Glomerular endothelial cell (primary cell): ENCODE measurements around the gene IFIT1B. TPM values are rescaled to one million over a fixed set of nuclear protein-coding genes. Genes with fewer than 3 reads are reported as not detected.
"Not testable (repeated sequence)": the region's sequence is repeated elsewhere in the genome, so short reads cannot be mapped to it uniquely, and the experiment has no call there.

ENCODE experiments used
- DNase-seq: peaks from one replicate; pipeline ENCODE4 v3.0.0-alpha.2; 2011; ENCODE audit warnings: low read depth, low spot score; ENCODE audit errors: extremely low read depth
- total RNA-seq: library from RNA; depleted of rRNA; stranded (reverse); fragments of >200 nt; gene quantifications from 2 replicates; pipeline ENCODE4 v1.2.3, GENCODE V29; 2015

IFIT1B gene
- total RNA-seq, 1 donor from 2014 or later: not detected

DNA sequence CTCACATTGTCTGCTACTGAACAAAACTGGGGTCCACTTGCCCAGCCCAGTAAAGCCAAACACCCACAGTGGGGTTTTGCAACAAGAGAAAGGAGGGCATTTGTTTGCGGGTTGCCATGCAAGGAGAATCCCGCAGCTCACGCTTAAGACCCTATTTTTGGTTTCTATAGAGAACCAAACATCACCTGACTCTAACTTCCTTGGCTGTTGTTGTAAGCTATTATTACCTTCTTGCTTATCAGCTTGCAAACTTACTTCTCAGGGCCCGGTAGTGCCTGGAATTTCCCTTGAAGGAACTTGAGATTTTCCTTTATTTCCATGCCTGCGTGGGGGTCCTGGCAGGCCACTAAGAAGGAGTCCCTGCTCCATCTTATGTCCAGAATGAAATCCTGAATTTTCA is 29.4 kb upstream of the IFIT1B start:
- DNase-seq: no peak

DNA sequence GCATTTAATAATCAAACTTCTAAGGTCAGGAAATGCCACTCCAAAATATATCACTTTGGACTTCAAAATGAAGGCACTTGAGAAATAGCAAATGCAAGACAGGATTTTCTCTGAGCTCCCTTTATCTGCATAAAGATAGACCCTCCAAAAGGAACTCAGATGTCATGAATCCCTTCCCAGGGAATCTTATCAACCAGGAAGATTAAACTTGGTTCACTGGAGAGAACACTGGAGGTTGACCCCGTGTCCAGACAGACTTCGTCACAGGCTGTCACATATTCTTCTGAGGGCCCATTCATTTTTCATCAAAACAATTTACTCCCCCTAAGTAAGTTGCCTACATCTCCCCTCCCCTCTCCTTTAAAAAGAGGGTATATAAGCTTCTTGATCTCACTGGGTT is 28.9 kb upstream of the IFIT1B start:
- no peak for DNase-seq

DNA sequence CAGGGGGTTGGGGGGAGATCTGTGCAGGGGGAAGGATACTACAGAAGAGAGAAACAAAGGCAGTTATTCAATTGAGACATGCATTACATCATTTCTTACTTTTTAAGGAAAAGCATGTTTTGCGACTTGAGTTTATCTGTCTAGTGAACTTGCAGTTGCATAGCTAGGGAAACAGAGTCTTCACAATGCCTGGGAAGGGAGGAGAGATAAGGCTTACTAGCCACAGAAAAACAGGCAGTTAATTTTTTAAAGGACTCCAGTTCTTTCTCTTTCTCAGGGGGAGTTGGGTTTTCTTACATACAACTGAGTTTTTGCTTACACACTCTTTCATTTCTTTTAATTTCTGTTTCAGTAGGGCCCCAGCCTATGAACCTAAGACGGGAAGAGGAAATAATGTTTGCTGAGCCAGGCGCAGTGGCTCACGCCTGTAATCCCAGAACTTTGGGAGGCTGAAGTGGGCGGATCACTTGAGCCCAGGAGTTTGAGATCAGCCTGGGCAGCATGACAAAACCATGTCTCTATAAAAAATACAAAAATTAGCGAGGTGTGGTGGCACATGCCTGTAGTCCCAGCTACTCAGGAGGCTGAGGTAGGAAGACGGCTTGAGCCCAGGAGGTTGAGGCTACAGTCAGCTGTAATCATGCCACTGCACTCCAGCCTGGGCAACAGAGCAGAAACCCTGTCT is 27.1 kb upstream of the IFIT1B start:
- DNase-seq: not testable (repeated sequence)

DNA sequence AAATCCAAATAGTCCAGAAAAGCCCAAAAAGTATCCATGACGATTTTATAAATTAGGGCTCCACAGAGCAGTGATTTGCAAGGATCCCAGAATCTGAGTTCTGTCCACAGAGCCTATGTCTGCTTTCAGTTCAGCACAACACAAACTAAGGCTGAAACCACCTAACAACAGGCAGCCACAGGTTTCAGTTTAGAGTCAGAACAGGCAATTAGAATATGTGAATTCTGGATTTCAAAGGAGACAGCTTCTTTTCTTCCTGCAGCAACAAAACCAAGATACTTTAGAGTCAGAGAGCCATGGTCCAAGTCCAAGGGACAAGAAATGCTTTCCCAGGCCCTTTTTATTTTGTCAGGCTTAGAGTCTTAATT is 26.5 kb upstream of the IFIT1B start:
- no peak for DNase-seq

DNA sequence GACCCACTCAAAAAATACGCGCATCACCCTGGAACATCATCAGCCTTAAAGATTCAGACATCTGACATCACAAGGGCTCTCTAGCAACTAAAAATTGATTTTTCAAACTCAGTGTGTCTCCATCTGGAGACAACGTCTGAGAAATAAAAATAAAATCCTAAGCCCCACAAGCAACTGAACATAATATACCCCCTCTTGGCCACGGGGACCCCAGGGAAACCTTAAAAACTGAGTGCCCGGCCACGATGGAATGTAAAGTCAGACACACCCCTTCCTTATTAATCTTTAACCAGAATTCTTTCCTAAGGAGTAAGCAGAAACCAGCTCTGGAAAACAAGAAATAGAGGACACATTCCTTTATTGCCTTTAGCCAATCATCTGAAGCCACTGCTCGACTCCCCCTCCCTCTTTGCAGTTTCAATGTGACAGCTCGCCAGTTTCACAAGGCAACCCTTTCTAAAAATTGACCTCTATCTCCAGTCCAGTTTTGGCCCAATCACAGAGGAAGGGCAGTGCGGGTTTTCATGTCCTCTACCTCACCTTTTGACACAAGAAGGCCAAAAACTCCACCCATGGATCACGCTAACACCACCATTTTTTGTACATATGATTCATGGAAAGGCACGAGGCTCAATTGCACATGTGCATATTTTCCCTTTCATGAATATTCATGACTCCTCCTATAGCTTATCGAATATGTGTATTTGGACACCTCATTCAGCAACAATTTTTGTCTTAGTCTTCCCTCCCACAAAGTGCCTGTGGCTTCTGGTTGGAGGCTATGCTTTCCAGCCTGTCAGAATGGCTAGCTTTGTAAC is 25.9 kb upstream of the IFIT1B start:
- no peak for DNase-seq

DNA sequence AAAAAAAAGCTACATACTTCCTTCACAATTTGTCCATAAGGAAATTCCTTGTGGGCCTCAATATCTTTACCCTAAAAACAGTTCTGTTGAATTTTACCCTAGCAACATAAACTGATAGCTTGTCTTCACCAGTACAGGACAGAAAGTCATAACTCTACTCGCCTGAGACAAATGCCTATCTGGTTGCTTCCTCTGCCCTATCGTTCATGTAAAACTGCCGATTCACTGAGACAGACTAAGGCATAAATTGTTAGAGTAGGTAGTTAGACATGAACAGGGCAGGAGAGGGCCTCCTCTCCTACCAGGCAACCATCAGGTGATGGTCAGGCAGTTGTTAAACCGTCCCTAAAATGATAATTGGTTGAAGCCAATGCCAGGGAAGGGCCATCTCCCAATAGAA is 25.1 kb upstream of the IFIT1B start:
- no peak for DNase-seq

DNA sequence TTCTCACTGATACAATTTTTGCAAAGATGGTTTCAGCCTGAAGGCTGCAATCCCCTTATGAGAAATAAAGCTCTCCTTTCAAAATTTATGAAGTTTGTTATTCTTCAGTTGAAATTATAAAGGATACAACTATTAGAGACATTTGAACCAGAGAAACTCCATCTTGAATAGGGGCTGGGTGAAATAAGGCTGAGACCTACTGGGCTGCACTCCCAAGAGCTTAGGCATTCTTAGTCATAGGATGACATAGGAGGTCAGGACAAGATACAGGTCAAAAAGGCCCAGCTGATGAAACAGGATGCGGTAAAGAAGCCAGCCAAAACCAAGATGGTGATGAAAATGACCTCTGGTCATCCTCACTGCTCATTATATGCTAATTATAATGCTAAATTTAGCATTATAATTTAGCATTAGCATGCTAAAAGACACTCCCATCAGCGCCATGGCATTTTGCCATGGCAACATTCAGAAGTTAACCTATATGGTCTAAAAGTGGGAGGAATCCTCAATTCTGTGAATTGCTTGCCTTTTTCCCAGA is 22.4 kb upstream of the IFIT1B start:
- DNase-seq: no peak

DNA sequence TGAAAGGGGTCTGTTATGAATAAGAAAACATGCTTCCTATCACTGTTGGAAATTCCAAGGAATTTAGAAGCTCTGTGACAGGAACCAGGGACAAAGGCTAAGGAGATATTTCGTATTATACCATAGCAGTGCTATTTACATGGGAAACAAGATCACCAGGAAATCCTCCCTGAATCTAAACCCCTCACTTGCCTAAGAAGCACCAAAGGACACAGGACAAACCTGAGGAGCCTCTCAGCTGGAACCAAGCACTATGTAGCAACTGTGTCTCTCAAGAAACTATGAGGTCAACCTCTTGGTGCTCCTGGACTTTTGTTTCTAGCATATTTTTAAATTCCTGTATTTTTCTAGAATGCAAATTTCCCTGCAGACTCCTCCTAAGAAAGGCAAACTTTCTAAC is 20.8 kb upstream of the IFIT1B start:
- no peak for DNase-seq

DNA sequence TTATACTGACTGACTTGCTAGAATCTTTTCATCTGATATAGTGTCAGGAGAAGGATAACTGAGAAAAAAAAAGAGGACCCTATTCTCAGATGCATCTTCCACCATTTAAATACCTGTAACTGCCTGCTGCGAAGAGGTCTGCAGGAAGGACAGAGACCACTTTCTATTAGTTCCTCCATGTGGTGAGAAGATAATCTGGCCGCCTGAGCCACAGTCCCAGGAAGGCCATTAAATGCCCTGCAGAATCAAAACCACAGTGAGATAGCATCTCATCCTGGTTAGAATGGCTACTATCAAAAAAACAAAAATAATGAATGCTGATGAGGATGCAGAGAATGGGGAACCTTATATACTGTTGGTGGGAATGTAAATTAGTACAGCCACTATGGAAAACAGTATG is 19.9 kb upstream of the IFIT1B start:
- DNase-seq: no peak

DNA sequence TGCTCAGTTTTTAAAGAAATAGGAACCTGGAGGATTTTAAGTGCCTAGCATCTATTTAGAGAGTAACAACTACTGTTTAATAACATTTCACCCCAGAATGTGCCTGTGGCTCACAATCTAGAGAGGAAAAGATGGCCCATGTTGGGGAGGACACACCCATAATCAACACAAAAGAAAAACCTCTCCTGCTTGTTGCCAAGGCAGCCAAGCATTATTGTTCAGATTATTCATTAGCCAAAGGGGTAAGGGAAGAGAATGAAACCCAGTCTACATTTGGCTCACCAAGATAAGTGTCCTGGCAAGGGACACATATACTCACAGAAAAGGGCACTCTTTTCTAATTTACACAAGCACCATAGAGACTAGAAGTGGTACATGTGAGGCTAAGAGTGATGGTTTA is 17.7 kb upstream of the IFIT1B start:
- no peak for DNase-seq

DNA sequence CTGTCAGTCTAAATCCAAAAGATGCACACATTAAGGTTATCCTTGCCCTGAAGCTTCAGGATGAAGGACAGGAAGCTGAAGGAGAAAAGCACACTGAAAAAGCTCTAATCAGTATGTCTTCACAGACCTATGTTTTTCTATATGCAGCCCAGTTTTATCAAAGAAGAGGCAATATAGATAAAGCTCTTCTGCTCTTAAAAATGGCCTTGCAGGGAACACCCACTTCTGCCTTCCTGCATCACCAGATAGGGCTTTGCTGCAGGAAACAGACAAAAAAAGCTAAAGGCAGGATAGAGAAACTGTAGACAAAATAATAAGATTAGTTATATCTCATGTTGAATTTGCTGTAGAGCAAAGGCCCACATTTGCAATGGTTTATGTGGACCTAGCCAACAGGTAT is 14.9 kb upstream of the IFIT1B start:
- no peak for DNase-seq

DNA sequence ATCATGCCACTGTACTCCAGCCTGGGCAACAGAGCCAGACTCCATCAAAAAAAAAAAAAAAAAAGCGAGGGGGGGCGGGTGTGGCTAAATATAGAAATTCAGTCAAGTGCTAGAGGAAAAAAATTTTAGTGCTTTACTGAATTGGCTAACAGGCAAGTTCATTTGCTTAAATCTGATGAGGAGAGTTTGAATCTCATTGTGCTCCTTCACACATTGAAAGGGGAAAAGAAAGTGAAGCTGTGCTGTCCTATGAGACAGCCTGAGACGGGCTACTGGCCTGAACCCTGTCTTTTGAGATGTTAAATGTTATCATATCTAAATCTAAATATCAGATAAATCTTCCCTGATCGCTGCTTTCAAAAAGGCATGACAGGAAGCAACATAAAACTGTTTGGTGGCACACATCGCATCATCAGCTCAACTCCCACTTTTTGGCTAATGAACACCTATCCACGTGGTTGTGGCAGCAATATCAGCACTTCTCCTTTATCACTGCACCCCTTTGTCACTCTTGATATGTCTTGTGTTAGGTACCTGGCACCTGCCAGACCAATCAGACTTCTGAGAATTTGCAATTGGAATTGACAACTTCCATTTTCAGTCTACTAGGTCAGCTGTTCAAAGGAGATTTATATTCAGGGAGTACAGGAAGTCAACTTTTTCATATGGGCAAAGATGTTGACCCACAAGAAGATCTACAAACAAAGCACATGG is 14.0 kb upstream of the IFIT1B start:
- no peak for DNase-seq

DNA sequence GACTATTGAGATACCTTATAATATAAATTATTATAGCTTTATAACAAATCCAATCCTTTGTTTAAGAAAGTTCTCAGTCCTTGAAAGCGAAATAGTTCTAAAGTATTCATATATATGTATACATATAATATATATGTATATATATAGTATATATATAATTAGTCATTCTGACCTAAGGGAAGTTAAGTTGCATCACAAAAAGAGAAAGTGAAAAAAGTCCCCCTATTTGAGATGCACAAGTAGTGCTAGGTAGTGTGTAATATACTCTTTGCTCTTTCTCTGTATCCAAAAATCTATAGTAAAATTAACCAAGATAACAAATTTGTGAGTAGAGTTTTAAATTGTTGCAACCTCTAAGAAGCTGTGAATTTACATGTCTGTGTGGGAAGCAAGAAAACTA is 13.3 kb upstream of the IFIT1B start:
- DNase-seq: no peak

DNA sequence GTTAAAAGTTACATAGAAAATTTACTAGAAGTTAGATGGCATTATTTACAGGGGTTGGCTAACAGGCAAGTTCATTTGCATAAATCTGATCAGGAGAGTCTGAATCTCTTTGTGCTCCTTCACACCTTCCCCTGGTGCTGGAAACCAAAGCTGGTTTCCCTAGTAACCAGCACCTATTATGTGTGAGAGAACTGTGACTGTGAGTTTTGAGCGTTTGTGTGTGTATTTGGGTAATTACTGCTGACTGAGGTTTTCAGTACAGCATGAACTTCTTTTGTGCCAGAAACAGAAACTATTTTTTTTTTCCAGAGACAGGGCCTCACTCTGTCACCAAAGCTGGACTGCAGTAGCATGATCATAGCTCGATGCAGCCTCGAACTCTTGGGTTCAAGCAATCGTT is 10.3 kb upstream of the IFIT1B start:
- no peak for DNase-seq

DNA sequence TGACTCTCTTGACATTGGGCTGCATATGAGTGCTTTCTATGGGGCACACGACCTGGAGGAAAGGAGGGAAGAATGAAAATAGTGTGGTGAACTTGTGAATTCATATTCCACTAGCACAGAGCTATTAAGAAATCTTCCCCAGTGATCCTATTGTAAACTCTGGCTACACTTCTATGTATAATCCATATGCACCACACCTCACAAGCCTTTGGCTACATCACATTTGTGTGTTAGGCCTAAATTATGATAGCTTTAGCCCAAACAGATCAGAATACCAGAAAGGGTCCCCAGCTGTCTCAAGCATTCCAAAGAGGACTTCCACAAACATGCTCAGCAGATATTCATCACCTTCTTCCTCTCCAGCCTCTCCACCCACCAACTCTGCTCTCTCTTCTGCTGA is 9.7 kb upstream of the IFIT1B start:
- DNase-seq: no peak

DNA sequence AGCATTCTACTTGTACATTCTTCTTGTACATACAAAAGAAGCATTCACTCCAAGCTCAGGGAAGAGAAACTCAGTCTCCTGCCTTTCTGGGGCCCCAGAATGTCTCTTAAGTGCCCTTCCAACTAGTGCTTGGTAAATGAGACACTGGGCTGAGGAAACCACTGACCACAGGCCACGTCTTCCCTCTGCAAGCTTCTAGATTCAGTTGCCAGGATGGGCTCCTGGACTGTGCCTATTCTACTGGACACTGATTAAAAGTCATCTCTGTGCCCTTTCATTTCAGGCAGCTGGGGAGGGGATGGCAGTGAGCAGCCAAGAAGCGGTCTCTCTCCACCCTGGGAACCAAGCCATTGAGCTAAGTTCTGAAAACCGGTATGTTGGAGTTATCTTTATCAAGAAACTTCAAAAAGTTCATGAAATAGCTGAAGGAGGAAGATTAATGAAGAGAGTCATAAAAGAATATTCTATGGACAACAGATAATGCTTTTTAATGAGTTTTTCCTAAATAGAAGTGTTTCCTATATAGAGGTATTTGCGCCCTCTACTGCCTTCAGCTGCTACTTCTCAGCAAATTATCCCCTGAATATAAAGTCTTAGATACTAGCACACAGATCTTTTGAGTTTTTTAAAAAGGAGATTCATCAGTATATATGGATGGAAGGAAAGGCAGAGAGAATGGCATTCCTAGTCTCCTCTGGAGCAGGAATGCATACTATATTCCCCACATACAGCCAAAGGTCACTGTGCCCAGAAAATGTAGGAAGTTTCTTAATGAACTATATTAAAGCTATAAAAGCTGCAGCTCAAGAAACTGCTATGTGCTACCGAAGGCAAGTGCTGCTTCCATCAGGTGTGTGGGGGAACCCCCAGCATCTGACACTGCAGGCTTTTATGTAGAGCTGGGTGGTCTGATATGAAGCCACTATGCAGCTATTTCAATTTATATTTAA is 8.4 kb upstream of the IFIT1B start:
- DNase-seq: no peak

DNA sequence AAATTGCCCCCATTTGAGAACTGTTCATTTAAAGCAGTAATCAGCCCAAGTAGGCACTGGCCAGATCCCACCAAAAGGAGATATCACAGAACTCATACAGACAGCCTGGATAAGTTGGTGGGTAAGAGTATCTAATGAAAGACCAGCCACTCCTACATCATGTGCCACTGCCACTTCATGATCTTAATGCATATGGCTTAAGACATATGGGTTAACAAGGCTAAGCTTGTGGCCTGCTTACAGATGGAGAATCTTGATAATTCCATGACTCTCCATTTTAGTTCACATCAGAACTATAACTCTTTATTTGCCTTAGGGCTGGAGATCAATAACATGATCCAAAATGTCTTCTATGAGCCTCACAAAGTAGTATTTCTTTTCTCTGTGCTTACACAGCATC is 6.8 kb upstream of the IFIT1B start:
- DNase-seq: no peak

DNA sequence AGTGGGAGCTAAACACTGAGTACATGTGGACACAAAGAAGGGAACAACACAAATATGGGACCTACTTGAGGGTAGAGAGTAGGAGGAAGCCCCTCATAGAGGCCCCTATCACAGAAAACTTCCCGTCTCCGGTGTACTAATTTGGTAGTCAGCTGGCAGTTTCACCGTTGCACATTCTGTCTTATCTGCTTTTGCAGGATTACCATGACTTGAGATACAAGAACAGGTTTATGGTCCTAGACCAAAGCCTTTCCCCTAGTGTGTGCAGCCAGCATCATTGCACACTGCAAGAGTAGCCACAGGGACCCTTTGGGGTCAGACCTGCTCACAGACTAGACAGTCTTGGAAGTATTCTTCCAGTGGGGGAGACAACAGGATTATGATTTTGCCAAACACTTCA is 5.9 kb upstream of the IFIT1B start:
- no peak for DNase-seq

DNA sequence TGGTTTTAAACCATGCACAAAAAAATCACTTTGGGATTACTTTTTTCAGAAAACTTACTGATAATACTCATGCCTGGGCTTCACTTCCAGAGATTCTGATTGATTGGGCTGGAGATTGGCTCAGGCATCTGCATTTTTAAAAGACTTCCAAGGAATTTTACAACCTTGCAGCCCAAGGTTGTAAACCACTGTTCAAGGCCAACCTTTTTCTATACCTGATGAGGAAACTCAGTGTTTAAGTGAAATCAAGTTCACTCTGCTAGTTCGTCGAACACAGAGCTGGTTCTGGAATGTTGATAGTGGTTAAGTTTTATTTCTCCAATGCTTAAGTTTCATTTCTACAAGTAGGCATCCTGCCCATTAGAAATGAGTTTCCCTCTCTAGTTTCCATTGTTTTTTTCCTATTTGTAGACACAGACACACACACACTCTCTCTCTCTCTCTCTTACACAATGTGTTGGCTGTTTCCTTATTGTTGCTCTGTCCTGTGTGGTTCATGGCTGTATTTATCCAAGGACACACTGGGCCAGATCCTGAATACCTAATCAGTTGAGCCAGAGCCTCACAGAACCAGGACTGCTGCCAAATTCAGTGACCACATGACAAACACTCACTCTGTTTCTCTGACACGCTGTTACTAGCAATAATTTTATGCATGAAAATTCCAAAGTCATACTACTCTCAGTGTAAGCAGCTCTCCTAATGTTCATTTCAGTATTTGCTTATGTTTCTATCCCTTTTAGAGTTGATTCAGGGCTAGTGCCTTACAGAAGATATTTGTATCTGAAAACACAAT is 3.7 kb upstream of the IFIT1B start:
- DNase-seq: peak; percentile 85

DNA sequence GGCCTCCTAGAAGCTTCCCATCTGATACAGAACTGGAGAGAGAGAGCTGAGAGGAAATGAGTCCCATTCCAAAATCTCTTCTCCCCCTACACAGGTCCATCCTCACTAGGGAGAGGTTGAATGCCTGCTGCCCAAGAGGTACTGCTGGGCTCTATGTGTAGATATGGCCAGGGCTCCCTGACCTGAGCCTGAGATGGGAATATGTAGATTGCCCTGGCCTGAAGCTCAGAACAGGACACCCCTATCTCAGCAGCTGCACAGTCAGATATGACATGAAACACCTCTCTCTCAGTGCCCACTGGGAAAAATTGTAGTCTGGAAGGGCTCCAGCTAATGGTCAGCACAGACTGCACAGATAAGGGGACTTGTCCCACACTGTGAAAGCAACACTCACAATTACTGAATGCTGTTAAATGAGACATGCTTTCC is 3.1 kb upstream of the IFIT1B start:
- no peak for DNase-seq
